ENCODE measurements around the gene BCAP29.

BCAP29 gene

DNA sequence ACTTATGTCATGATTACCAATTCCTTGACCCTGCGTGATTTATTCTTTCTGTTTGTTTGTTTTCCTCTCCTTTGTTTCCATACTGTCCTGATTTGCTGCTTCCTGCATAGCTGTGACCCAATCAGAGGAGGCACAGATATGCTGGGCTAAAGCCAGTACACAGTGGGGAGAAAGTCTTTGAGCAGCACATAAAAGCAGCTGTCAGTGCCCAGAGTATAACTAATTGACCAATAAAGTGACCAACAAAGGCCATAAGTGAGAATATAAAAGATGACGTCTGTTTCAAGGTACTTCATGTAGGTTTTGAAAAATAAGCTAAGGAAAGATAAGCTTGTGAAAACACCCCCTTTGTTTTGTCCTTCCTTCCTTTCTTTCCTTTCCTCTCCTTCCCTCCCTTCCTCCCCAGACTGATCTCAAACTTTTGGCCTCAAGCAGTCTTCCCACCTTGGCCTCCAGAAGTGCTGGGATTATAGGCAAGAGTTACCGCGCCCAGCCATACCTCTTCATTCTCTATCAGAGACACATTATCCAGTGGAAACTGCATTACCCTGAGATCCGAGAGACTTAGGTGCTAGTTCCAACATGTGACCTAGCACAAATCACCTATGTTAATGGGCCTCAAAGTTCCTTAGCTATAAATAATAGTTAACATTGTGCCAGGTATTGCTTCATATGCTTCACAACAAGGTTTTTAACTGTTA, 17.0 kb downstream of the BCAP29 start:
- H3K18ac ChIP-seq (ENCODE audit: low read length) = no peak overlapping the region
- H3K56ac ChIP-seq (ENCODE audit: low read length) = no peak overlapping the region
- no peak overlapping the region for H3K9ac ChIP-seq (ENCODE audit: low read length)
- no peak overlapping the region for H3K23ac ChIP-seq (ENCODE audit: low read length)
- H3K4me3 ChIP-seq (ENCODE audit: low read length) = no peak overlapping the region
- no peaks in the 10 kb centered on the region for H3K4me1 ChIP-seq (ENCODE audit: control insufficient read depth, low read depth, low read length)
- no peak overlapping the region for H2BK120ac ChIP-seq (ENCODE audit: low read depth, low read length)
- no peaks in the 10 kb centered on the region for H3K36me3 ChIP-seq (ENCODE audit: control insufficient read depth, insufficient read depth, low read length)
- no peak overlapping the region for H4K8ac ChIP-seq (ENCODE audit: low read depth, low read length)
- H3K27ac ChIP-seq (ENCODE audit: low read depth, low read length) = no peak overlapping the region
- H3K79me2 ChIP-seq (ENCODE audit: control insufficient read depth, insufficient read depth, low read length) = no peaks in the 10 kb centered on the region
- H3K79me1 ChIP-seq (ENCODE audit: low read length) = no peaks in the 10 kb centered on the region
- H3K4me2 ChIP-seq (ENCODE audit: low read length) = no peak overlapping the region
- peak overlapping the region; percentile 36 for H3K4ac ChIP-seq (ENCODE audit: low read depth, low read length)
- no peak overlapping the region for H2BK5ac ChIP-seq (ENCODE audit: low read length)
- peak; percentile 11 for DNase-seq
- H3K27me3 ChIP-seq (ENCODE audit: insufficient read depth, low read length, poor library complexity) = no peaks in the 10 kb centered on the region
- H4K5ac ChIP-seq (ENCODE audit: low read length) = no peak overlapping the region
- H2AK5ac ChIP-seq (ENCODE audit: low read length) = no peak overlapping the region
- WGBS (ENCODE audit: extremely low coverage, insufficient coverage, low lambda C conversion rate) = no CpG with 5 or more reads among the region's 5 CpGs
- no peak overlapping the region for H2BK15ac ChIP-seq (replicated peaks; ENCODE audit: low read depth)

DNA sequence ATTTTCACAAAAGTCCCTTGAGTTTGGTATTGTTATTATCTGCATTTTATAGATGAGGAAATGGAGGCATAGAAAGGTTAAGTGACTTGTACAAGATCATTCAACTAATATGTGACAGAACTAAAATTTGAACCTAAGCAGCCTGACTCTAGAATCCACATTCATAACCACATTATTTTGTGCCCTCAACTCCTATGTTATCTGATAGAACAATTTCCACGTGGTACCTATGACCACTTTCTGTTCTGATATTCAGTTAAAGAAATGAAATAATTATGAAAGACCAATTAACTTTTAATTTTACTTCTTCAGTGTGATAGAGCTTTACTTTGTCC, 17.5 kb downstream of the BCAP29 start:
- Histone ChIP-seq H2BK5ac (ENCODE audit: low read length) (no peak overlapping the region), H2BK120ac (ENCODE audit: low read depth, low read length) (no peak overlapping the region), H3K56ac (ENCODE audit: low read length) (no peak overlapping the region), H3K79me2 (ENCODE audit: control insufficient read depth, insufficient read depth, low read length) (no peaks in the 10 kb centered on the region), H4K8ac (ENCODE audit: low read depth, low read length) (no peak overlapping the region), H2BK15ac (replicated peaks; ENCODE audit: low read depth) (no peak overlapping the region), H4K5ac (ENCODE audit: low read length) (no peak overlapping the region), H2AK5ac (ENCODE audit: low read length) (no peak overlapping the region), H3K18ac (ENCODE audit: low read length) (no peak overlapping the region), H3K4ac (ENCODE audit: low read depth, low read length) (no peak overlapping the region), H3K36me3 (ENCODE audit: control insufficient read depth, insufficient read depth, low read length) (no peaks in the 10 kb centered on the region), H3K27me3 (ENCODE audit: insufficient read depth, low read length, poor library complexity) (no peaks in the 10 kb centered on the region), H3K79me1 (ENCODE audit: low read length) (no peaks in the 10 kb centered on the region), H3K4me2 (ENCODE audit: low read length) (no peak overlapping the region), H3K4me3 (ENCODE audit: low read length) (no peak overlapping the region), H3K27ac (ENCODE audit: low read depth, low read length) (no peak overlapping the region), H3K23ac (ENCODE audit: low read length) (no peak overlapping the region), H3K9ac (ENCODE audit: low read length) (no peak overlapping the region), H3K4me1 (ENCODE audit: control insufficient read depth, low read depth, low read length) (no peaks in the 10 kb centered on the region)
- no CpG with 5 or more reads among the region's 1 CpG for WGBS (ENCODE audit: extremely low coverage, insufficient coverage, low lambda C conversion rate)
- no peak for DNase-seq

DNA sequence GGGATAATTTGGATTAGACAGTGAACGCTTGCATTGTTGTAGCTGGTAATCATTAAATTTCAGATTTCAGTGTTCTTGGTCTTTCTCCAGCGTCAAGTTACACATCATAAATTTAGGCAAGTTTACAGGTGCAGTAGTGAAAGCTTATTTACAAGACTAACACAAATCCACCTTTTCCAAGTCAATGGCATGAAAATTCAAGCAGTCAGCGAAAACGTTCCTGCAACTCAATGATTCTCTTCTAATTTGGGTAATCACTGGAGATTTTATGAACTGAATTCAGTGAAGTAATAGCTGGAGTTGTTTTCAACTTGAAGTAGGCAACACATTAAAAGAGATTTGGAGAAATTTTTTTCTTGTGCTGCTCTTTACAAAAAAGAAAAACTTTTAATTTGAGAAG, 17.9 kb downstream of the BCAP29 start:
- no peak overlapping the region for H3K56ac ChIP-seq (ENCODE audit: low read length)
- DNase-seq = no peak
- no peak overlapping the region for H4K5ac ChIP-seq (ENCODE audit: low read length)
- H3K4me2 ChIP-seq (ENCODE audit: low read length) = no peak overlapping the region
- no peak overlapping the region for H3K9ac ChIP-seq (ENCODE audit: low read length)
- no peaks in the 10 kb centered on the region for H3K27me3 ChIP-seq (ENCODE audit: insufficient read depth, low read length, poor library complexity)
- no peak overlapping the region for H3K27ac ChIP-seq (ENCODE audit: low read depth, low read length)
- no peak overlapping the region for H2AK5ac ChIP-seq (ENCODE audit: low read length)
- H2BK5ac ChIP-seq (ENCODE audit: low read length) = no peak overlapping the region
- WGBS (ENCODE audit: extremely low coverage, insufficient coverage, low lambda C conversion rate) = no CpG with 5 or more reads among the region's 4 CpGs
- no peaks in the 10 kb centered on the region for H3K79me1 ChIP-seq (ENCODE audit: low read length)
- no peak overlapping the region for H2BK15ac ChIP-seq (replicated peaks; ENCODE audit: low read depth)
- no peaks in the 10 kb centered on the region for H3K4me1 ChIP-seq (ENCODE audit: control insufficient read depth, low read depth, low read length)
- no peak overlapping the region for H4K8ac ChIP-seq (ENCODE audit: low read depth, low read length)
- no peaks in the 10 kb centered on the region for H3K79me2 ChIP-seq (ENCODE audit: control insufficient read depth, insufficient read depth, low read length)
- no peak overlapping the region for H3K23ac ChIP-seq (ENCODE audit: low read length)
- no peak overlapping the region for H3K4me3 ChIP-seq (ENCODE audit: low read length)
- no peak overlapping the region for H2BK120ac ChIP-seq (ENCODE audit: low read depth, low read length)
- no peak overlapping the region for H3K18ac ChIP-seq (ENCODE audit: low read length)
- no peaks in the 10 kb centered on the region for H3K36me3 ChIP-seq (ENCODE audit: control insufficient read depth, insufficient read depth, low read length)
- H3K4ac ChIP-seq (ENCODE audit: low read depth, low read length) = no peak overlapping the region

DNA sequence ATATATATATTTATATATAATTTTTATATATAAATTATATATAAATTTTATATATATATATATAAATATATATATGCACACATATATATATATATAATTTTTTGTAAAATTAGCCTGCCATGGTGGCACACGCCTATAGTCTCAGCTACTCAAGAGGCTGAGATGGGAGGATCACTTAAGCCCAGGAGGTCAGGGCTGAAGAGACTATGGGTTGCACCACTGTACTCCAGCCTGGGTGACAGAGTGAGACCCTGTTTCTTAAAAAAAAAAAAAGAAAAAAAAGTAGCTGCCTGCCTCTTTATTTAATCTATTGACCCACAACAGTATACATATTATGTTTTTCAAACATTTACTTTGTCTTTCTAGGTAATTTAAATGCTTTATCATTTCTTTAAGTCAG, 19.2 kb downstream of the BCAP29 start:
- H3K23ac ChIP-seq (ENCODE audit: low read length) = no peak overlapping the region
- no peak overlapping the region for H2BK15ac ChIP-seq (replicated peaks; ENCODE audit: low read depth)
- no peaks in the 10 kb centered on the region for H3K79me1 ChIP-seq (ENCODE audit: low read length)
- no peak overlapping the region for H2AK5ac ChIP-seq (ENCODE audit: low read length)
- no peak overlapping the region for H2BK5ac ChIP-seq (ENCODE audit: low read length)
- no peak overlapping the region for H3K56ac ChIP-seq (ENCODE audit: low read length)
- no peaks in the 10 kb centered on the region for H3K79me2 ChIP-seq (ENCODE audit: control insufficient read depth, insufficient read depth, low read length)
- H3K27ac ChIP-seq (ENCODE audit: low read depth, low read length) = no peak overlapping the region
- no peaks in the 10 kb centered on the region for H3K4me1 ChIP-seq (ENCODE audit: control insufficient read depth, low read depth, low read length)
- H3K36me3 ChIP-seq (ENCODE audit: control insufficient read depth, insufficient read depth, low read length) = no peaks in the 10 kb centered on the region
- H3K27me3 ChIP-seq (ENCODE audit: insufficient read depth, low read length, poor library complexity) = no peaks in the 10 kb centered on the region
- no peak overlapping the region for H4K8ac ChIP-seq (ENCODE audit: low read depth, low read length)
- H3K4me3 ChIP-seq (ENCODE audit: low read length) = no peak overlapping the region
- no peak overlapping the region for H3K4me2 ChIP-seq (ENCODE audit: low read length)
- H2BK120ac ChIP-seq (ENCODE audit: low read depth, low read length) = no peak overlapping the region
- DNase-seq = no peak
- no peak overlapping the region for H3K9ac ChIP-seq (ENCODE audit: low read length)
- WGBS (ENCODE audit: extremely low coverage, insufficient coverage, low lambda C conversion rate) = no CpG with 5 or more reads among the region's 1 CpG
- H3K4ac ChIP-seq (ENCODE audit: low read depth, low read length) = no peak overlapping the region
- H4K5ac ChIP-seq (ENCODE audit: low read length) = no peak overlapping the region
- no peak overlapping the region for H3K18ac ChIP-seq (ENCODE audit: low read length)

DNA sequence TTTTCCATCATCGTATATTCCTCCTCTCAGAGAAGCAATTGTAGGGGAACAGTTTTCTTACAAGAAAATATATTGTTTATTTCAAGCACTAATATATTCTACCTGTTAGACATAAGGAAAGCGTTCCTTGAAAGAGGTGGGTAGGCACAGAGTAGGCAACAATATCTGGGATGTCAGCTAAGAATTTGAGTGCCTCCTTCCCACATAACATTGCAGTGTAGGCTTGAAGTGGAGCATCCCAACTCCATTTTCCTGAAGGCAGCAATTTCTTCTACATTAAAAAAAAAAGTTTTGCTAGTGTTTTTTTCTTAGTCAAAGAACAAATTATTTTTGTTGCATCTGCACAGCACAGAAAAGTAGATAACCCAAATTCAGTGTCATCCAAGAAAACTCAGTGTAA, 20.8 kb downstream of the BCAP29 start:
- no peaks in the 10 kb centered on the region for H3K4me1 ChIP-seq (ENCODE audit: control insufficient read depth, low read depth, low read length)
- no peak overlapping the region for H3K23ac ChIP-seq (ENCODE audit: low read length)
- H2BK15ac ChIP-seq (replicated peaks; ENCODE audit: low read depth) = no peak overlapping the region
- H3K79me1 ChIP-seq (ENCODE audit: low read length) = no peaks in the 10 kb centered on the region
- H2BK5ac ChIP-seq (ENCODE audit: low read length) = no peak overlapping the region
- no peak overlapping the region for H3K4ac ChIP-seq (ENCODE audit: low read depth, low read length)
- H2AK5ac ChIP-seq (ENCODE audit: low read length) = no peak overlapping the region
- no peaks in the 10 kb centered on the region for H3K79me2 ChIP-seq (ENCODE audit: control insufficient read depth, insufficient read depth, low read length)
- H3K56ac ChIP-seq (ENCODE audit: low read length) = no peak overlapping the region
- no peaks in the 10 kb centered on the region for H3K27me3 ChIP-seq (ENCODE audit: insufficient read depth, low read length, poor library complexity)
- H3K18ac ChIP-seq (ENCODE audit: low read length) = no peak overlapping the region
- no peak overlapping the region for H2BK120ac ChIP-seq (ENCODE audit: low read depth, low read length)
- no peak overlapping the region for H3K4me2 ChIP-seq (ENCODE audit: low read length)
- H3K4me3 ChIP-seq (ENCODE audit: low read length) = no peak overlapping the region
- no peak overlapping the region for H4K8ac ChIP-seq (ENCODE audit: low read depth, low read length)
- no peak for DNase-seq
- no peak overlapping the region for H3K9ac ChIP-seq (ENCODE audit: low read length)
- WGBS (ENCODE audit: extremely low coverage, insufficient coverage, low lambda C conversion rate) = no CpG with 5 or more reads among the region's 2 CpGs
- no peak overlapping the region for H3K27ac ChIP-seq (ENCODE audit: low read depth, low read length)
- no peak overlapping the region for H4K5ac ChIP-seq (ENCODE audit: low read length)
- no peaks in the 10 kb centered on the region for H3K36me3 ChIP-seq (ENCODE audit: control insufficient read depth, insufficient read depth, low read length)

DNA sequence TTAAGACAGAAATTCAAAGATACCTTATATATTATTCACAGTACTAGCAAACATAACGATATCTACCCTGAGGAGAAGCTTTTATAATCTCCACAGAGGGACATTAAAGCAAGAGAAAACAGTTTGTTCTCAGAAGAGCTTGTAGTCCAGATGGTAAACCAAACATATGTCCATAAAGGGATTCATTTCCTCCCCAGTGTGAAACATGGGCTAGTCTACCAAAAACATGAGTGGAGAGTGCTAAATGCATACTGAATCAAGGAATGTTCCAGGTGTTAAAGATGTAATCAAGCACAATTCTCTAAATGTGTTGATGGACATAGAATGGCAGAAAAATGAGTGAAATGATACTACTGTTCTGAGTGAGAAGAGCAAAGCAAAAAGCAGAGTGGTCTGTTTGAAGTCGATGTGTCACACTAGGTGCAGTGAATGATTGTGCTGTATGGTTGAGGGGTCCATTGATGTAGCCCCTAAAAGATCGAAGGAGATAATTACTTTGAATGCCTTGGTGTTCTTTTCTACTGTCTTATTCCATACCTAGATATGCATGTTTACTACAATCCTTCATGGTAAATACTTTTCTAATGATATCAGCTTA, 25.3 kb downstream of the BCAP29 start:
- H3K4me2 ChIP-seq (ENCODE audit: low read length) = no peak overlapping the region

More for the DNA sequence above, 25.3 kb downstream of the BCAP29 start:
- no CpG with 5 or more reads among the region's 3 CpGs for WGBS (ENCODE audit: extremely low coverage, insufficient coverage, low lambda C conversion rate)
- Histone ChIP-seq H3K4me3 (ENCODE audit: low read length) (no peak overlapping the region), H3K27me3 (ENCODE audit: insufficient read depth, low read length, poor library complexity) (no peaks in the 10 kb centered on the region), H3K36me3 (ENCODE audit: control insufficient read depth, insufficient read depth, low read length) (no peaks in the 10 kb centered on the region), H3K9ac (ENCODE audit: low read length) (no peak overlapping the region), H3K23ac (ENCODE audit: low read length) (no peak overlapping the region), H2BK5ac (ENCODE audit: low read length) (no peak overlapping the region), H3K79me1 (ENCODE audit: low read length) (no peaks in the 10 kb centered on the region), H4K8ac (ENCODE audit: low read depth, low read length) (no peak overlapping the region), H2BK120ac (ENCODE audit: low read depth, low read length) (no peak overlapping the region), H2BK15ac (replicated peaks; ENCODE audit: low read depth) (no peak overlapping the region), H3K56ac (ENCODE audit: low read length) (no peak overlapping the region), H2AK5ac (ENCODE audit: low read length) (no peak overlapping the region), H4K5ac (ENCODE audit: low read length) (no peak overlapping the region), H3K79me2 (ENCODE audit: control insufficient read depth, insufficient read depth, low read length) (no peaks in the 10 kb centered on the region), H3K18ac (ENCODE audit: low read length) (no peak overlapping the region), H3K4me1 (ENCODE audit: control insufficient read depth, low read depth, low read length) (no peaks in the 10 kb centered on the region), H3K27ac (ENCODE audit: low read depth, low read length) (no peak overlapping the region), H3K4ac (ENCODE audit: low read depth, low read length) (no peak overlapping the region)
- DNase-seq = no peak
